Activated CD4-positive, CD25-positive, alpha-beta regulatory T cell (primary cell): ENCODE data around the gene AKT2.
A peak's percentile ranks its signal among the peaks of the same experiment; 100 is the strongest.

Experiments
- DNase-seq, 4 experiments: peaks; one replicate each; lab custom pipeline; 2025; lab: John Stamatoyannopoulos, UW

AKT2 gene

GRCh38 chr19:40217934-40218890 is 66.9 kb downstream of the AKT2 start, which contains the start of gene TTC9B:
Gene TTC9B (minus strand): TSS chr19:40218384. CDS start chr19:40218381, 3 bp downstream.
- no peak for DNase-seq

GRCh38 chr19:40217027-40217810 is 67.9 kb downstream of the AKT2 start:
- no peak for DNase-seq

- no peak for DNase-seq
Measured at GRCh38 chr19:40216777-40217026, 68.4 kb downstream of the AKT2 start.

GRCh38 chr19:40216013-40216776 is 69.0 kb downstream of the AKT2 start:
- no peak for DNase-seq

GRCh38 chr19:40214936-40215335 is 70.2 kb downstream of the AKT2 start:
- no peak for DNase-seq

GRCh38 chr19:40213882-40214570 is 71.1 kb downstream of the AKT2 start:
- DNase-seq: no peak

GRCh38 chr19:40213251-40213829 is 71.8 kb downstream of the AKT2 start:
- DNase-seq: no peak

GRCh38 chr19:40210889-40211288 is 74.3 kb downstream of the AKT2 start:
- DNase-seq: no peak

GRCh38 chr19:40208602-40209001 is 76.5 kb downstream of the AKT2 start:
- no peak for DNase-seq

- no peak for DNase-seq
Measured at GRCh38 chr19:40205760-40206159, 79.4 kb downstream of the AKT2 start.

GRCh38 chr19:40204381-40204780 is 80.8 kb downstream of the AKT2 start:
- DNase-seq: no peak

- no peak for DNase-seq
Measured at GRCh38 chr19:40200341-40201099, 84.6 kb downstream of the AKT2 start.

GRCh38 chr19:40198272-40198990 is 86.7 kb downstream of the AKT2 start:
- no peak for DNase-seq

- DNase-seq: no peak
Measured at GRCh38 chr19:40193587-40193849, 91.6 kb downstream of the AKT2 start.

- no peak for DNase-seq
Measured at GRCh38 chr19:40192758-40193586, 92.2 kb downstream of the AKT2 start.

GRCh38 chr19:40191836-40192646 is 93.1 kb downstream of the AKT2 start:
- no peak for DNase-seq

- peak; percentile 51 to 58 (median 54) for DNase-seq
Measured at GRCh38 chr19:40190891-40191835, 94.0 kb downstream of the AKT2 start, which contains the start of gene MAP3K10. Gene MAP3K10 (plus strand): TSS chr19:40191426. CDS start chr19:40192032, 606 bp downstream.
